GM12878 (cell line): ENCODE measurements around the gene CUEDC1. TPM values are rescaled to one million over a fixed set of nuclear protein-coding genes. Genes with fewer than 3 reads are reported as not detected.

Source experiments
- ATAC-seq: fragments of 200-7000 bp; cut with Tn5 transposase; 3 replicates; pipeline ENCODE4 v1.9.1; 2020; ENCODE audit warnings: mild to moderate bottlenecking, moderate library complexity
- BruUV-seq: library from RNA; stranded (reverse); fragments of 400-500 nt; replicated peaks from 2 replicates; lab custom pipeline; 2021; lab: Mats Ljungman, UMichigan
- CTCF ChIA-PET: fragments of 300-600 bp; sonication (Branson Sonifier 250); formaldehyde crosslinking; extraction: SDS; loops from one replicate; lab custom pipeline; 2021; ENCODE audit warnings: inconsistent platforms; lab: Yijun Ruan, JAX
- POLR2A ChIA-PET: fragments of 350-600 bp; formaldehyde crosslinking; extraction: SDS; loops from one replicate; lab custom pipeline; 2021; ENCODE audit warnings: inconsistent platforms; lab: Charles Lee
- RAD21 ChIA-PET: fragments of 300-600 bp; sonication (Branson Sonifier 250); formaldehyde crosslinking; loops from one replicate; lab custom pipeline; 2023; ENCODE audit warnings: antibody characterized with exemption; ENCODE audit not compliant: unreplicated experiment; lab: Charles Lee
- SMC1A ChIA-PET: fragments of 300-600 bp; sonication (Branson Sonifier 250); formaldehyde crosslinking; loops from one replicate; lab custom pipeline; 2023; ENCODE audit not compliant: unreplicated experiment, uncharacterized antibody; lab: Charles Lee
- DNase-seq: peaks from one replicate; pipeline ENCODE4 v3.0.0-alpha.2; 2011; ENCODE audit warnings: low read depth, low spot score
- FAIRE-seq: peaks from 3 replicates; lab custom pipeline; 2011; peaks lifted over from hg19 to GRCh38; lab: Jason Lieb, UNC
- H2AFZ ChIP-seq: 2 replicates; pipeline ENCODE4 v1.6.0; 2011; ENCODE audit warnings: low read depth, low read length, control low read depth; ENCODE audit not compliant: control insufficient read depth
- H3K27ac ChIP-seq: 2 replicates; pipeline ENCODE4 v1.5.1; 2011; ENCODE audit warnings: control low read depth; ENCODE audit not compliant: control insufficient read depth, insufficient read depth
- H3K27me3 ChIP-seq, 2 experiments: replicated peaks in 1 of 2; 2 replicates each; pipeline versions ENCODE4 v1.6.0 to v1.6.1; 2011; ENCODE audit warnings: low read length in 1 of 2; ENCODE audit not compliant: control insufficient read depth in 2 of 2, insufficient read depth in 2 of 2
- H3K36me3 ChIP-seq, 2 experiments: 2 replicates each; pipeline ENCODE4 v1.5.1; 2011; ENCODE audit warnings: low read length in 1 of 2; ENCODE audit not compliant: control insufficient read depth in 2 of 2, insufficient read depth in 2 of 2
- H3K4me1 ChIP-seq: 2 replicates; pipeline ENCODE4 v1.6.1; 2011; ENCODE audit warnings: mild to moderate bottlenecking, low read length, moderate library complexity, mixed read lengths; ENCODE audit not compliant: control insufficient read depth, insufficient read depth
- H3K4me2 ChIP-seq: 2 replicates; pipeline ENCODE4 v1.6.0; 2011; ENCODE audit warnings: control low read depth; ENCODE audit not compliant: control insufficient read depth, insufficient read depth
- H3K4me3 ChIP-seq: fragments of 200-600 bp; sonication (generic); 2 replicates; pipeline ENCODE4 v1.5.1; 2016
- H3K79me2 ChIP-seq: 2 replicates; pipeline ENCODE4 v1.6.0; 2011; ENCODE audit warnings: low read length; ENCODE audit not compliant: control insufficient read depth, insufficient read depth
- H3K9ac ChIP-seq: 2 replicates; pipeline ENCODE4 v1.8.0; 2011; ENCODE audit warnings: low read length, control low read depth, mixed read lengths; ENCODE audit not compliant: control insufficient read depth, insufficient read depth
- H3K9me3 ChIP-seq: replicated peaks from 3 replicates; pipeline ENCODE4 v1.5.1; 2011; ENCODE audit warnings: mild to moderate bottlenecking, low read length; ENCODE audit not compliant: control insufficient read depth, insufficient read depth
- H4K20me1 ChIP-seq: 2 replicates; pipeline ENCODE4 v1.6.0; 2011; ENCODE audit not compliant: control insufficient read depth, insufficient read depth
- BRCA1 ChIP-seq: IDR thresholded peaks from 2 replicates; pipeline ENCODE4 v1.6.1; 2011; ENCODE audit warnings: low read depth, low read length, improper control_type of control experiment
- CEBPB ChIP-seq, 2 experiments: fragments of 150-350 bp in 1 of 2; IDR thresholded peaks; 2 replicates each; pipeline ENCODE4 v1.6.1; 2012 to 2014; ENCODE audit warnings: low read depth in 2 of 2, low read length in 2 of 2, borderline replicate concordance in 1 of 2, inconsistent platforms in 1 of 2
- CHD1 ChIP-seq: IDR thresholded peaks from 2 replicates; pipeline ENCODE4 v1.6.1; 2012; ENCODE audit warnings: low read depth, low read length, improper control_type of control experiment
- HDAC6 ChIP-seq: fragments of 200-600 bp; sonication (generic); IDR thresholded peaks from one replicate; pipeline ENCODE4 v1.8.0; 2017; ENCODE audit warnings: antibody characterized with exemption; ENCODE audit not compliant: unreplicated experiment
- NR2C1 ChIP-seq: fragments of 450-650 bp; IDR thresholded peaks from 2 replicates; pipeline ENCODE4 v1.6.1; 2017; ENCODE audit warnings: antibody characterized with exemption, mild to moderate bottlenecking, moderate library complexity
- RAD51 ChIP-seq: fragments of 450-650 bp; IDR thresholded peaks from 2 replicates; pipeline ENCODE4 v1.6.1; 2016; ENCODE audit warnings: moderate library complexity, mild to moderate bottlenecking, inconsistent platforms
- STAT3 ChIP-seq: IDR thresholded peaks from 2 replicates; pipeline ENCODE4 v1.6.1; 2011; ENCODE audit warnings: low read depth, low read length, improper control_type of control experiment
- SUZ12 ChIP-seq: fragments of 200-600 bp; sonication (generic); IDR thresholded peaks from one replicate; pipeline ENCODE4 v1.6.1; 2018; ENCODE audit warnings: antibody characterized with exemption, mild to moderate bottlenecking; ENCODE audit not compliant: unreplicated experiment
- TCF12 ChIP-seq: IDR thresholded peaks from 2 replicates; pipeline ENCODE4 v1.6.1; 2011; ENCODE audit warnings: low read depth, mild to moderate bottlenecking, low read length
- TCF3 ChIP-seq: IDR thresholded peaks from 2 replicates; pipeline ENCODE4 v1.6.1; 2012; ENCODE audit warnings: low read depth, mild to moderate bottlenecking, low read length, borderline replicate concordance; ENCODE audit not compliant: insufficient read depth
- YY1 ChIP-seq: IDR thresholded peaks from 2 replicates; pipeline ENCODE4 v1.6.1; 2011; ENCODE audit warnings: low read depth, mild to moderate bottlenecking, low read length
- WGBS: methylation state at CpG from one replicate; pipeline ENCODE4 v1.1.6; 2016; ENCODE audit warnings: low lambda C conversion rate; ENCODE audit not compliant: insufficient replicate concordance, insufficient coverage; ENCODE audit errors: missing lambda C conversion rate; 5-methylcytosine and 5-hydroxymethylcytosine counted together
- in situ Hi-C: fragments of 300-500 bp; cut with MboI; formaldehyde crosslinking; loops from 9 replicates; pipeline ENCODE4 v1.14.3; 2018; ENCODE audit warnings: mixed read lengths
- intact Hi-C: fragments of 100-400 bp; cut with micrococcal nuclease; formaldehyde crosslinking; loops from one replicate; pipeline ENCODE4 v1.14.2; 2022; ENCODE audit not compliant: unreplicated experiment
- polyA plus RNA-seq, 11 experiments: library from polyadenylated mRNA; depleted of rRNA in 4 of 11; unstranded in 6 of 11; stranded (reverse) in 5 of 11; fragments of >200 nt; fragmentation: Nextera tagmentation in 4 of 11; fragmentation: Illumina TruSeq in 1 of 11; extraction: Ambion mirVana in 4 of 11; extraction: Trizol in 1 of 11; gene quantifications; 1 replicate in 1 of 11; 2 replicates in 10 of 11; pipeline versions ENCODE4 v1.2.1 to v1.2.3, GENCODE V29; 2011 to 2016; ENCODE audit warnings: inconsistent platforms in 2 of 11, missing spikeins in 2 of 11, low read depth in 1 of 11
- total RNA-seq, 4 experiments: library from RNA; depleted of rRNA in 3 of 4; stranded (reverse); fragments of >200 nt in 3 of 4; fragmentation: Illumina TruSeq in 1 of 4; extraction: Trizol in 1 of 4; gene quantifications; 2 replicates each; pipeline versions ENCODE4 v1.2.1 to v1.2.3, GENCODE V29; 2013 to 2021
- TF ChIP-seq, protein P1 (sequence below): IDR thresholded peaks from 2 replicates; pipeline ENCODE4 v1.6.1; 2011; ENCODE audit warnings: low read depth, low read length, improper control_type of control experiment, borderline replicate concordance
- TF ChIP-seq, protein P2 (sequence below): fragments of 450-650 bp; formaldehyde crosslinking; IDR thresholded peaks from 2 replicates; pipeline ENCODE4 v1.5.0; 2022; ENCODE audit warnings: mild to moderate bottlenecking, missing genetic modification characterization
- TF ChIP-seq, protein P3 (sequence below): fragments of 450-650 bp; IDR thresholded peaks from 2 replicates; pipeline ENCODE4 v1.6.1; 2017; ENCODE audit warnings: mild to moderate bottlenecking, moderate library complexity
- TF ChIP-seq, protein P4 (sequence below): IDR thresholded peaks from 2 replicates; pipeline ENCODE4 v1.6.1; 2012; ENCODE audit warnings: low read length, inconsistent platforms

CUEDC1 gene
- total and polyA plus RNA-seq, 10 of the 15 experiments (the other 5 are each of a cell fraction or from before 2014, with no cell fraction given) = 0.24 to 7.4 (median 1.8) TPM

DNA sequence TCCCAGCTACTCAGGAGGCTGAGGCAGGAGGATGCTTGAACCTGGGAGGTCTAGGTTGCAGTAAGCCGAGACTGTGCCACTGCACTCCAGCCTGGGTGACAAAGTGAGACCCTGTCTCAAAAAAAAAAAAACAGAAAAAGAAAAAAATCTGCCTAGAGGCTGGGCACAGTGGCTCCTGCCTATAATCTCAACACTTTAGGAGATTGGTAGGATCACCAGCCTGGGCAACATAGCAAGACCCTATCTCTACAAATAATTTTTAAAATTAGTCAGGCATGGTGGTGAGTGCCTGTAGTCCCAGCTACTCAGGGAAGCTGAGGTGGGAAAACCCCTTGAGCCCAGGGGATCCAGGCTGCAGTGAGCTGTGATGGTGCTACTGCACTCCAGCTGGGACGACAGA lies 17.7 kb downstream of the CUEDC1 start:
- no peaks in the 10 kb centered on the region for H3K9me3 ChIP-seq
- H3K4me1 ChIP-seq = peaks cover 40% of the 10 kb centered on the region
- H3K4me3 ChIP-seq = no peak overlapping the region
- no peak overlapping the region for H3K27ac ChIP-seq
- no peak for FAIRE-seq
- CTCF ChIA-PET = interaction anchor here (1.0 to 9.5 kb wide), 6 partner anchors 12 to 63 kb away, joined by 3 to 77 read pairs (median 6); no protein-coding TSS in a partner anchor
- RAD21 ChIA-PET = interaction anchor here (0.8 to 5.2 kb wide), 9 partner anchors 15 to 79 kb away, joined by 3 to 86 read pairs (median 6); partner anchors contain the start of genes CUEDC1 and SRSF1
- no peak overlapping the region for H2AFZ ChIP-seq
- WGBS = 51% methylated on average over 2 of the region's 2 CpGs
- no peak for DNase-seq
- no peak overlapping the region for H3K4me2 ChIP-seq
- H4K20me1 ChIP-seq = no peaks in the 10 kb centered on the region; the same call in 1 of the 2 replicates
- SMC1A ChIA-PET = interaction anchor here (1.0 to 8.2 kb wide), 6 partner anchors 12 to 49 kb away, joined by 3 to 138 read pairs (median 10); no protein-coding TSS in a partner anchor
- POLR2A ChIA-PET = interaction anchor here (0.5 to 5.3 kb wide), 4 partner anchors 12 to 75 kb away, joined by 10 to 51 read pairs (median 30); no protein-coding TSS in a partner anchor
- no peak overlapping the region for H3K9ac ChIP-seq
- intact Hi-C loops = no loop called here
- H3K27me3 ChIP-seq = no peaks in the 10 kb centered on the region
- ATAC-seq = no peak
- BruUV-seq = no TSS peak
- H3K79me2 ChIP-seq = no peaks in the 10 kb centered on the region
- in situ Hi-C loops = no loop called here
- no peaks in the 10 kb centered on the region for H3K36me3 ChIP-seq
- TF ChIP-seq, protein P1, sequence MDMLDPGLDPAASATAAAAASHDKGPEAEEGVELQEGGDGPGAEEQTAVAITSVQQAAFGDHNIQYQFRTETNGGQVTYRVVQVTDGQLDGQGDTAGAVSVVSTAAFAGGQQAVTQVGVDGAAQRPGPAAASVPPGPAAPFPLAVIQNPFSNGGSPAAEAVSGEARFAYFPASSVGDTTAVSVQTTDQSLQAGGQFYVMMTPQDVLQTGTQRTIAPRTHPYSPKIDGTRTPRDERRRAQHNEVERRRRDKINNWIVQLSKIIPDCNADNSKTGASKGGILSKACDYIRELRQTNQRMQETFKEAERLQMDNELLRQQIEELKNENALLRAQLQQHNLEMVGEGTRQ = no peak
- TF ChIP-seq BRCA1 (no peak), TCF3 (no peak), RAD51 (no peak), TCF12 (no peak), CEBPB (IDR thresholded peaks at IDR 0.05; ENCODE audit: borderline replicate concordance in 1 of 2, low read depth in 2 of 2, low read length in 2 of 2) (no peak), HDAC6 (no peak), CHD1 (no peak), NR2C1 (no peak), STAT3 (no peak), YY1 (no peak), SUZ12 (no peak)
- TF ChIP-seq, protein P2, sequence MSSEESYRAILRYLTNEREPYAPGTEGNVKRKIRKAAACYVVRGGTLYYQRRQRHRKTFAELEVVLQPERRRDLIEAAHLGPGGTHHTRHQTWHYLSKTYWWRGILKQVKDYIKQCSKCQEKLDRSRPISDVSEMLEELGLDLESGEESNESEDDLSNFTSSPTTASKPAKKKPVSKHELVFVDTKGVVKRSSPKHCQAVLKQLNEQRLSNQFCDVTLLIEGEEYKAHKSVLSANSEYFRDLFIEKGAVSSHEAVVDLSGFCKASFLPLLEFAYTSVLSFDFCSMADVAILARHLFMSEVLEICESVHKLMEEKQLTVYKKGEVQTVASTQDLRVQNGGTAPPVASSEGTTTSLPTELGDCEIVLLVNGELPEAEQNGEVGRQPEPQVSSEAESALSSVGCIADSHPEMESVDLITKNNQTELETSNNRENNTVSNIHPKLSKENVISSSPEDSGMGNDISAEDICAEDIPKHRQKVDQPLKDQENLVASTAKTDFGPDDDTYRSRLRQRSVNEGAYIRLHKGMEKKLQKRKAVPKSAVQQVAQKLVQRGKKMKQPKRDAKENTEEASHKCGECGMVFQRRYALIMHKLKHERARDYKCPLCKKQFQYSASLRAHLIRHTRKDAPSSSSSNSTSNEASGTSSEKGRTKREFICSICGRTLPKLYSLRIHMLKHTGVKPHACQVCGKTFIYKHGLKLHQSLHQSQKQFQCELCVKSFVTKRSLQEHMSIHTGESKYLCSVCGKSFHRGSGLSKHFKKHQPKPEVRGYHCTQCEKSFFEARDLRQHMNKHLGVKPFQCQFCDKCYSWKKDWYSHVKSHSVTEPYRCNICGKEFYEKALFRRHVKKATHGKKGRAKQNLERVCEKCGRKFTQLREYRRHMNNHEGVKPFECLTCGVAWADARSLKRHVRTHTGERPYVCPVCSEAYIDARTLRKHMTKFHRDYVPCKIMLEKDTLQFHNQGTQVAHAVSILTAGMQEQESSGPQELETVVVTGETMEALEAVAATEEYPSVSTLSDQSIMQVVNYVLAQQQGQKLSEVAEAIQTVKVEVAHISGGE (CRISPR knock-in tag) = no peak
- TF ChIP-seq, protein P3, sequence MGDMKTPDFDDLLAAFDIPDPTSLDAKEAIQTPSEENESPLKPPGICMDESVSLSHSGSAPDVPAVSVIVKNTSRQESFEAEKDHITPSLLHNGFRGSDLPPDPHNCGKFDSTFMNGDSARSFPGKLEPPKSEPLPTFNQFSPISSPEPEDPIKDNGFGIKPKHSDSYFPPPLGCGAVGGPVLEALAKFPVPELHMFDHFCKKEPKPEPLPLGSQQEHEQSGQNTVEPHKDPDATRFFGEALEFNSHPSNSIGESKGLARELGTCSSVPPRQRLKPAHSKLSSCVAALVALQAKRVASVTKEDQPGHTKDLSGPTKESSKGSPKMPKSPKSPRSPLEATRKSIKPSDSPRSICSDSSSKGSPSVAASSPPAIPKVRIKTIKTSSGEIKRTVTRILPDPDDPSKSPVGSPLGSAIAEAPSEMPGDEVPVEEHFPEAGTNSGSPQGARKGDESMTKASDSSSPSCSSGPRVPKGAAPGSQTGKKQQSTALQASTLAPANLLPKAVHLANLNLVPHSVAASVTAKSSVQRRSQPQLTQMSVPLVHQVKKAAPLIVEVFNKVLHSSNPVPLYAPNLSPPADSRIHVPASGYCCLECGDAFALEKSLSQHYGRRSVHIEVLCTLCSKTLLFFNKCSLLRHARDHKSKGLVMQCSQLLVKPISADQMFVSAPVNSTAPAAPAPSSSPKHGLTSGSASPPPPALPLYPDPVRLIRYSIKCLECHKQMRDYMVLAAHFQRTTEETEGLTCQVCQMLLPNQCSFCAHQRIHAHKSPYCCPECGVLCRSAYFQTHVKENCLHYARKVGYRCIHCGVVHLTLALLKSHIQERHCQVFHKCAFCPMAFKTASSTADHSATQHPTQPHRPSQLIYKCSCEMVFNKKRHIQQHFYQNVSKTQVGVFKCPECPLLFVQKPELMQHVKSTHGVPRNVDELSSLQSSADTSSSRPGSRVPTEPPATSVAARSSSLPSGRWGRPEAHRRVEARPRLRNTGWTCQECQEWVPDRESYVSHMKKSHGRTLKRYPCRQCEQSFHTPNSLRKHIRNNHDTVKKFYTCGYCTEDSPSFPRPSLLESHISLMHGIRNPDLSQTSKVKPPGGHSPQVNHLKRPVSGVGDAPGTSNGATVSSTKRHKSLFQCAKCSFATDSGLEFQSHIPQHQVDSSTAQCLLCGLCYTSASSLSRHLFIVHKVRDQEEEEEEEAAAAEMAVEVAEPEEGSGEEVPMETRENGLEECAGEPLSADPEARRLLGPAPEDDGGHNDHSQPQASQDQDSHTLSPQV = no peak
- TF ChIP-seq, protein P4, sequence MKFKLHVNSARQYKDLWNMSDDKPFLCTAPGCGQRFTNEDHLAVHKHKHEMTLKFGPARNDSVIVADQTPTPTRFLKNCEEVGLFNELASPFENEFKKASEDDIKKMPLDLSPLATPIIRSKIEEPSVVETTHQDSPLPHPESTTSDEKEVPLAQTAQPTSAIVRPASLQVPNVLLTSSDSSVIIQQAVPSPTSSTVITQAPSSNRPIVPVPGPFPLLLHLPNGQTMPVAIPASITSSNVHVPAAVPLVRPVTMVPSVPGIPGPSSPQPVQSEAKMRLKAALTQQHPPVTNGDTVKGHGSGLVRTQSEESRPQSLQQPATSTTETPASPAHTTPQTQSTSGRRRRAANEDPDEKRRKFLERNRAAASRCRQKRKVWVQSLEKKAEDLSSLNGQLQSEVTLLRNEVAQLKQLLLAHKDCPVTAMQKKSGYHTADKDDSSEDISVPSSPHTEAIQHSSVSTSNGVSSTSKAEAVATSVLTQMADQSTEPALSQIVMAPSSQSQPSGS = no peak
